Testis (tissue), 2 donors: ENCODE data around the gene HTR3A.

Experiments used
- POLR2A ChIP-seq: fragments of 450-650 bp; IDR thresholded peaks from one replicate; pipeline ENCODE4 v1.6.1; 2017; ENCODE audit warnings: antibody characterized with exemption, mild to moderate bottlenecking, moderate library complexity
- TF ChIP-seq, protein P1 (sequence below), 3 experiments: fragments of 450-650 bp in 2 of 3; fragments of 200-600 bp in 1 of 3; sonication (generic) in 1 of 3; IDR thresholded peaks; one replicate each; pipeline ENCODE4 v1.5.1; 2016 to 2019; ENCODE audit warnings: antibody characterized with exemption in 3 of 3, mild to moderate bottlenecking in 2 of 3, moderate library complexity in 1 of 3

DNA sequence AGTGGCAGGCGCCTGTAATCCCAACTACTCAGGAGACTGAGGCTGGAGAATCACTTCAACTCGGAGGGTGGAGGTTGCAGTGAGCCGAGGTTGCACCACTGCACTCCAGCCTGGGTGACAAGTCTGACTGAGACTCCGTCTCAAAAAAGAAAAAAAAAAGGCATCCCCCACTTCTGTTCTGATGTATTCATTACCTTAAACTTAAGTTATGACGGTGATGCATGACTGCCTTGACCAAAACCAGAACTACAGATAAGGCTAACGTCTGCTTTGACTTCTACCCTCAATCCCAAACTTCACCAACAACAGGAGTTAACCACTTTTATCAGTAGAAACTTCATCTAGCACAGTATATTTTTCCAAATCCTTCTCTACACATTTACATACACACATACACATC, 9.9 kb downstream of the HTR3A start:
- TF ChIP-seq, protein P1, sequence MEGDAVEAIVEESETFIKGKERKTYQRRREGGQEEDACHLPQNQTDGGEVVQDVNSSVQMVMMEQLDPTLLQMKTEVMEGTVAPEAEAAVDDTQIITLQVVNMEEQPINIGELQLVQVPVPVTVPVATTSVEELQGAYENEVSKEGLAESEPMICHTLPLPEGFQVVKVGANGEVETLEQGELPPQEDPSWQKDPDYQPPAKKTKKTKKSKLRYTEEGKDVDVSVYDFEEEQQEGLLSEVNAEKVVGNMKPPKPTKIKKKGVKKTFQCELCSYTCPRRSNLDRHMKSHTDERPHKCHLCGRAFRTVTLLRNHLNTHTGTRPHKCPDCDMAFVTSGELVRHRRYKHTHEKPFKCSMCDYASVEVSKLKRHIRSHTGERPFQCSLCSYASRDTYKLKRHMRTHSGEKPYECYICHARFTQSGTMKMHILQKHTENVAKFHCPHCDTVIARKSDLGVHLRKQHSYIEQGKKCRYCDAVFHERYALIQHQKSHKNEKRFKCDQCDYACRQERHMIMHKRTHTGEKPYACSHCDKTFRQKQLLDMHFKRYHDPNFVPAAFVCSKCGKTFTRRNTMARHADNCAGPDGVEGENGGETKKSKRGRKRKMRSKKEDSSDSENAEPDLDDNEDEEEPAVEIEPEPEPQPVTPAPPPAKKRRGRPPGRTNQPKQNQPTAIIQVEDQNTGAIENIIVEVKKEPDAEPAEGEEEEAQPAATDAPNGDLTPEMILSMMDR (IDR thresholded peaks at IDR 0.05), result no peak
- no peak for TF ChIP-seq POLR2A
